GM15510 (cell line): Measurements from ENCODE around the gene GRB2.

Source experiments
- POLR2A ChIP-seq: IDR thresholded peaks from 3 replicates; pipeline ENCODE4 v1.6.1; 2011; ENCODE audit warnings: borderline replicate concordance; ENCODE audit not compliant: insufficient read length; ENCODE audit errors: extremely low read depth

The GRB2 gene

GRCh38 chr17:75348386-75349012 is 57.0 kb downstream of the GRB2 start:
- no peak for TF ChIP-seq POLR2A

- no peak for TF ChIP-seq POLR2A
These were observed 58.6 kb downstream of the GRB2 start for GRCh38 chr17:75346906-75347305.

- TF ChIP-seq POLR2A, result peak; percentile 45
These were observed 59.8 kb downstream of the GRB2 start for GRCh38 chr17:75345514-75346167.

- no peak for TF ChIP-seq POLR2A
These were observed 60.8 kb downstream of the GRB2 start for GRCh38 chr17:75344666-75345065.

GRCh38 chr17:75342996-75343395 is 62.5 kb downstream of the GRB2 start:
- TF ChIP-seq POLR2A, result no peak

GRCh38 chr17:75341784-75342486 is 63.5 kb downstream of the GRB2 start:
- TF ChIP-seq POLR2A, result no peak

- TF ChIP-seq POLR2A, result no peak
These were observed 64.8 kb downstream of the GRB2 start for GRCh38 chr17:75340631-75341030.

- no peak for TF ChIP-seq POLR2A
These were observed 65.5 kb downstream of the GRB2 start for GRCh38 chr17:75339971-75340370.

- no peak for TF ChIP-seq POLR2A
These were observed 67.1 kb downstream of the GRB2 start for GRCh38 chr17:75338335-75338734.

GRCh38 chr17:75335315-75335714 is 70.2 kb downstream of the GRB2 start:
- no peak for TF ChIP-seq POLR2A

GRCh38 chr17:75334723-75335122 is 70.8 kb downstream of the GRB2 start:
- no peak for TF ChIP-seq POLR2A

- TF ChIP-seq POLR2A, result no peak
These were observed 73.8 kb downstream of the GRB2 start for GRCh38 chr17:75331671-75332070.

- no peak for TF ChIP-seq POLR2A
These were observed 77.7 kb downstream of the GRB2 start for GRCh38 chr17:75327757-75328156.

- TF ChIP-seq POLR2A, result no peak
These were observed 79.1 kb downstream of the GRB2 start for GRCh38 chr17:75326226-75326848.

- no peak for TF ChIP-seq POLR2A
These were observed 79.7 kb downstream of the GRB2 start for GRCh38 chr17:75325827-75326225.
